Immature natural killer cell (primary cell): Measurements from ENCODE around the gene GEN1. TPM values are rescaled to one million over a fixed set of nuclear protein-coding genes. Genes with fewer than 3 reads are reported as not detected.

Experiments used
- DNase-seq, 3 donors: peaks; one replicate each; pipeline ENCODE4 v3.0.0; 2022; ENCODE audit warnings: mixed read lengths in 1 of 3
- H3K27ac Mint-ChIP-seq, 6 donors: one replicate each; pipeline ENCODE4 v1.8.0; 2020; ENCODE audit warnings: mixed read lengths in 6 of 6, mild to moderate bottlenecking in 5 of 6, inconsistent platforms in 4 of 6, moderate library complexity in 3 of 6
- H3K27me3 Mint-ChIP-seq, 3 donors: one replicate each; pipeline ENCODE4 v1.8.0; 2020 to 2021; ENCODE audit warnings: low read depth in 3 of 3, mild to moderate bottlenecking in 3 of 3, mixed read lengths in 3 of 3, moderate library complexity in 3 of 3, inconsistent platforms in 1 of 3
- H3K36me3 Mint-ChIP-seq, 3 donors: one replicate each; pipeline ENCODE4 v1.8.0; 2020; ENCODE audit warnings: mixed read lengths in 3 of 3, inconsistent platforms in 2 of 3, mild to moderate bottlenecking in 2 of 3
- H3K4me1 Mint-ChIP-seq, 2 donors: one replicate each; pipeline ENCODE4 v1.8.0; 2020; ENCODE audit warnings: inconsistent platforms in 2 of 2, mild to moderate bottlenecking in 2 of 2, mixed read lengths in 2 of 2, moderate library complexity in 1 of 2
- H3K4me3 Mint-ChIP-seq, 5 donors: one replicate each; pipeline ENCODE4 v1.8.0; 2020; ENCODE audit warnings: mild to moderate bottlenecking in 5 of 5, mixed read lengths in 5 of 5, inconsistent platforms in 3 of 5, moderate library complexity in 3 of 5
- H3K9me3 Mint-ChIP-seq, 6 donors: one replicate each; pipeline ENCODE4 v1.8.0; 2020; ENCODE audit warnings: mild to moderate bottlenecking in 6 of 6, mixed read lengths in 6 of 6, inconsistent platforms in 4 of 6, moderate library complexity in 3 of 6
- polyA plus RNA-seq, 3 donors: library from polyadenylated mRNA; unstranded; fragments of 300-500 nt; fragmentation: Illumina TruSeq; gene quantifications; one replicate each; pipeline ENCODE4 v1.2.3, GENCODE V29; 2021

The GEN1 gene
- polyA plus RNA-seq, 3 donors from 2014 or later: 2.3 TPM; not detected in 2

DNA sequence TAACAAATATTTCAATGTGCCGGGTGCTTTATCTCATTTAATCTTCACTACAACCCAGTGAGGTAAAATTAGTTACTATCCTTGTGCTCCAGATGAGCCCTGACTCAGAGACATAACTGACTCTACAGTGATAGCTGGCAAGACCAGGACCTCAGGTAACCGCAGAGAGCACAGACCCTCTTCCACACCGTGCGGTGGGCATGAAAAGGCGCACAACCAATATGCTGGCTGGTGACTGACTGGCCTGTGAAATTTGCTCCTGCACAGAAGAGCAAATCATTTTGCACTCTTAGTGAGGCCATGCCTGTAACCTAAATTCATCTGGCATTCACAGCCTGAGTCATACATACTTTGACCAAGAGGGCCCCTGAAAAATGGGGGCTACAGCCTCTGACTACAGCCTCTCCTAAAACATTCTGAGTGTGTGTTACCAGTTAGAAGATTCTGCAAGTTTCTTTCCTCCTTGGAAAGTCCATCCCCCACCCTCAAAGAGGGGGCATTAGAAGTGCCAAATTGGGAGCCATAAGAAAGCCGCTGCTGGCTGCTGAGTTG lies 39.9 kb downstream of the GEN1 start:
- DNase-seq: no peak
- no peaks in the 10 kb centered on the region for H3K4me1 Mint-ChIP-seq
- peaks cover 0 to 1% (median 0%) of the 10 kb centered on the region in 6 donors for H3K9me3 Mint-ChIP-seq
- peaks cover 2 to 11% (median 7%) of the 10 kb centered on the region in 3 donors for H3K27me3 Mint-ChIP-seq
- no peaks in the 10 kb centered on the region for H3K36me3 Mint-ChIP-seq
- no peak overlapping the region for H3K27ac Mint-ChIP-seq
- no peak overlapping the region for H3K4me3 Mint-ChIP-seq

DNA sequence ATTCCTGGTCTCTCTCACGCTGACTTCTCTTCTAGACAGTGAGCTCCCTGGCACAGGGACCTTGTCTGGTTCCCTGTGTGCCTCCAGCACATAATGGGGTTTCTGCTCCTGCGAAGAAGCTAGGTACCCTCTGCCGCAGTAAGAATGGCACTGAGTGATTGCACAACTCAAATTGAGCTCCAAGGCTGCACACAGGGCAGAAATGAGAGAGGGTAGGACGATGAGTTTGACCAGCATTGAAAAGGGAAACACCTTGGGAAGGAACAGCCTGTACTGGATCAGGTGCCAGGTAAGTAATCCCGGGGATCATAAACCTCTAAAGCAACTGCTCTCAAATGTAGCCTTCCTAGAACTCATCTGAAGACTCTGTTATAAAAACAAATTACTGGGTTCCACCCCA lies 41.4 kb downstream of the GEN1 start:
- H3K9me3 Mint-ChIP-seq: no peaks in the 10 kb centered on the region
- no peak overlapping the region for H3K27ac Mint-ChIP-seq
- H3K36me3 Mint-ChIP-seq: no peaks in the 10 kb centered on the region
- no peak for DNase-seq
- H3K4me3 Mint-ChIP-seq: no peak overlapping the region
- peaks cover 3 to 13% (median 7%) of the 10 kb centered on the region in 3 donors for H3K27me3 Mint-ChIP-seq
- no peaks in the 10 kb centered on the region for H3K4me1 Mint-ChIP-seq

DNA sequence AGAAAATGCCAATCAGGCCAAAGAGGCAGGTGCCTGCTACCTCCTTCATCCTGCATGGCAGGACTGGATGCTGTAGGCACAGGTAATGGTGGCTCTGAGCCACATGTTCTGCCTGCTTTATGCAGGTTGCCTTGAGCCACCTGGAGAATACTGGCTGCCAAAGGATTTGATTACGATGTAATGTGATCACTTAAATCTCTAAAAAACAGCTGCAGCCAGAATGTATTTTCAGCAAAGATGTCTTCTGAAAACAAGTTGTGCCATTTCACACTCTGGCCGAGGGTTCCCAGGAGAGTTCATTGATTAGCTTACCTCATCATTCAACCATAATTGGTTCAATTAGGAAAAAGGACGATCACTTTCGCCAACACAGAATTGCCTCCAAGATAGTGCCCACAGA lies 44.4 kb downstream of the GEN1 start:
- H3K27ac Mint-ChIP-seq: no peak overlapping the region
- no peak overlapping the region for H3K4me3 Mint-ChIP-seq
- H3K36me3 Mint-ChIP-seq: no peaks in the 10 kb centered on the region
- H3K27me3 Mint-ChIP-seq: peaks cover under 1 to 4% (median 3%) of the 10 kb centered on the region in 3 donors
- no peaks in the 10 kb centered on the region for H3K4me1 Mint-ChIP-seq
- no peak for DNase-seq
- H3K9me3 Mint-ChIP-seq: no peaks in the 10 kb centered on the region

DNA sequence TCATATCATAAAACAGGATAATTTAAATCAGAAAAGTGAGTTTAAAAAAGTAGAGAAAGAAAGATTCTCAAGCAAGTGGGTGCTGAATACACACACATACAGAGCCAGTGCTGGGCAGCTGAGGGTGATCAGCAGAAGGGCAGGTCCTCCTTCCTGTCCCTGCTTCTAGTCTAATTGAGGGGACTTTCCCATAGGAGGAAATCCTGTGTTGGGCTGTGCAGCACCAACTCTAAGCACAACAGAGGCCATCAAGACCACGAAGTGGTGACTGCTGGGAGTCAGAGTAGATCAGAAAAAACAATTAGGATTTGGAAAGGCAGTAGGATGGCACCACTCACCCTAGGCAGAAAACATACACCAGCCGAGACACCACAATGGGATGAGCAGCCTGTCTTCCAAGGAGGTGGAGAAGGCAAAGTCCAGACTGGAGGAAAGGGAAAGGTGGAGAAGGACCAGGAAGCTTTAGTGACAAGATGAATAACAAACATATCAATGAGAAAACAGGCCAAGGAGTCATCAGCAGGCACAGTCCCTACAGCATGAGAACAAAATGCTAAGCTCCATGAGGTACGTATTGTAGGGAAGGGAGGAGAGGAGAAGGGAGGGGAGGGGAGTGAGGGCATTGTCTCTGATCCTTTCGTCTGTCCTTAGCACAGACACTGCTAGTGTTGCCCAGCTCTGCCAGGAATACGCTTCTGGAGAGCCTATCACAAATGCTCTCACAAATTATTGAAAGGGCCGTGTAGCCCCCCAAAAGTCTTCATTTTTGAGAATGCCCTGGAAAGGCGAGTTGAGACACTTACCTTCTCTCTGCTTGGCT lies 45.6 kb downstream of the GEN1 start:
- H3K36me3 Mint-ChIP-seq: no peaks in the 10 kb centered on the region
- no peak for DNase-seq
- H3K4me3 Mint-ChIP-seq: no peak overlapping the region
- no peaks in the 10 kb centered on the region for H3K9me3 Mint-ChIP-seq
- H3K27ac Mint-ChIP-seq: no peak overlapping the region
- H3K27me3 Mint-ChIP-seq: peaks cover 0 to 5% (median 4%) of the 10 kb centered on the region in 3 donors
- H3K4me1 Mint-ChIP-seq: no peaks in the 10 kb centered on the region

DNA sequence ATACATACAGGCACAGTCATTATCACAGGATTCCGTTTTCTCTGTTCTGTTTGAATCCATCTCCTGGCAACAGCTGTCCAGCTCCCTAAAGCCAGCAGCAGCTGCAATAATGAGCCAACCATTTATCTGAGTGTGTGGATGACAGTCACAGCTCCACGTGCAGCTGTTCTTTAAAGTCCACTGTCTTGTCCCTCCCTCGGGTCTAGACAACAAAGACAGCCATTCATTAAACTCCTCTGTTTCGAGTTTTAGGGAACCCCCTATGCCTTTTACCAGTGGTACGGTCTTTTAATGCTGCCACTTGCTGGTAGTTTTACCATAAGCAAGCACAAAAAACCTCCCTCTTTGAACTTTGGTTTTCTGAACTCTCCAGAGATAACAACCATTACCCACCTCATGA lies 46.3 kb downstream of the GEN1 start:
- Mint-ChIP-seq H3K4me3 (no peak overlapping the region), H3K4me1 (no peaks in the 10 kb centered on the region), H3K36me3 (no peaks in the 10 kb centered on the region), H3K9me3 (no peaks in the 10 kb centered on the region), H3K27me3 (peaks cover 0 to 5% (median 4%) of the 10 kb centered on the region in 3 donors), H3K27ac (no peak overlapping the region)
- no peak for DNase-seq

DNA sequence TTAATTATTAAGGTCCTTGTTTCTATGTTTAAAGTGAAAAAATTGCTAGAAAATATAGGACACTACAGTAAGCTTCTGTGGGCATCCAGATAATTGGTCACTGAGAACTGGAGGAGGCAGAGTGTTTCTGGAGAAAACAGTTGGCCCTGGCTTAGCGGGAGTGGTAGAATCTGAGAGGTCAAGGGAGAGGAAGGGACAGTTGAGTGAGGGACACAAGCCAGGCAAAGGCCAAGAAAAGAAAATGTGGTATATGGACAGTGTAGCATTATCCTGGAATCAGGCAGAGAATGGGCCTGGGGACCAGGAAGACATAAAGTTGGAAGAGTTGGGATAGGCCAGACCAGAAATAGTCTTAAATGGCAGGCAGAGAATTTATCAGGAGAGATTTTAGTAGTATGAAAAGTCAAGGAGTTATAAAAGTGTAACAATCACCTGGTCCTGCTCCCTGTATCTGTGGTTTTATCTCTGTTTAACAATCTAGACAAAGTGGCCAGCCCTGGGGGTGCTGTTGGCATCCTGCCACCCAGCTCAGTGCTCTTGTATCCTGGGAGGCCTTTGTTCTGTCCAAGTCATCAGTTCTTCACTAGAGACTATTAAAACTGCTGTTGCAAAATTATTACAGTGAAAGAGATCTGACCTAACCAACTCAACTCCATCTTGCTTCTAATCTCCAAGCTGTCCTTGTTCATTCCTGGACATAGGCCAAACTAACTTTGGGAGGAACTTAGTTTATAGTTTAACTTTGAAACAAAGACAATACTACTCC lies 46.9 kb downstream of the GEN1 start:
- Mint-ChIP-seq H3K36me3 (no peaks in the 10 kb centered on the region), H3K4me3 (no peak overlapping the region), H3K4me1 (no peaks in the 10 kb centered on the region), H3K9me3 (no peaks in the 10 kb centered on the region), H3K27me3 (peaks cover 0 to 5% (median 4%) of the 10 kb centered on the region in 3 donors), H3K27ac (no peak overlapping the region)
- DNase-seq: no peak

DNA sequence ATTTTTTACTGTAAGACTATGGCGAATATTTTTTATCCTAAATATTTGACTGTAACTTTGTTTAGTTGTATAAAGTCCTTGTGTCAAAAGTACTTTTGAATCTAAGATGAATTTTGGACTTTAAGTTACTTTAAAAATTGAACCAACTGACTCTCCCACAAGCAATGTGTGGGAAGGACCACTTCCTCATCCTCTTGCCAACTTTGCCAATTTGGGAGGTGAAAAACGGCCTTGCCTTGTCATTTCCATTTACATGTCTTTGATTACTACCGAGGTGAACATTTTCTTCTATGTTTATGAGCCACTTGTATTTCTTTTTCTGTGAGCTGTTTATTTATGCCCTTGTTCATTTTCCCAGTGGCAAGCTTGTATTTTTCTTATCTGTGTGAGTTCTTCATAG lies 49.6 kb downstream of the GEN1 start:
- Mint-ChIP-seq H3K27me3 (peaks cover 2 to 6% (median 6%) of the 10 kb centered on the region in 3 donors), H3K4me1 (no peaks in the 10 kb centered on the region), H3K27ac (no peak overlapping the region), H3K36me3 (no peaks in the 10 kb centered on the region), H3K9me3 (no peaks in the 10 kb centered on the region), H3K4me3 (no peak overlapping the region)
- no peak for DNase-seq

DNA sequence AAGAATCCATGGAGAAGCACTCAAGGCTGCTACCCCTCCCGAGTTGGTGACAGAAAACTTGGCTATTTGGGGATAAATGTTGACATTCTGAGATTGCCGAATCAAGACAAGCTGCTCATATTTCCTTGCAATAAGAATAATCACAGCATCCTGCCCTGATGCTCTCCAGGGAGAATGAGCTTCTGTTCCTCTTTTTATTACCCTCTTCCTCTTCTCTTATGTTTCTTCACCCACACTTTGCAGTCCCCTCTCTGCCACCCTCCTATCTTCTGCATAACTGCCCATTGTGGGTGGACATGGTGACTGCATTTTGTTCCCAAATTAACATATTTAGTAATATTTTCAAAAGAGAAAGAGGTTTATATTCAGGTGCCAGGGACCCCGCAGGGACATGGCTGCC lies 50.4 kb downstream of the GEN1 start:
- H3K27ac Mint-ChIP-seq: no peak overlapping the region
- H3K27me3 Mint-ChIP-seq: peaks cover under 1 to 6% (median 4%) of the 10 kb centered on the region in 3 donors
- H3K4me1 Mint-ChIP-seq: no peaks in the 10 kb centered on the region
- no peaks in the 10 kb centered on the region for H3K9me3 Mint-ChIP-seq
- H3K36me3 Mint-ChIP-seq: no peaks in the 10 kb centered on the region
- DNase-seq: no peak
- H3K4me3 Mint-ChIP-seq: no peak overlapping the region

DNA sequence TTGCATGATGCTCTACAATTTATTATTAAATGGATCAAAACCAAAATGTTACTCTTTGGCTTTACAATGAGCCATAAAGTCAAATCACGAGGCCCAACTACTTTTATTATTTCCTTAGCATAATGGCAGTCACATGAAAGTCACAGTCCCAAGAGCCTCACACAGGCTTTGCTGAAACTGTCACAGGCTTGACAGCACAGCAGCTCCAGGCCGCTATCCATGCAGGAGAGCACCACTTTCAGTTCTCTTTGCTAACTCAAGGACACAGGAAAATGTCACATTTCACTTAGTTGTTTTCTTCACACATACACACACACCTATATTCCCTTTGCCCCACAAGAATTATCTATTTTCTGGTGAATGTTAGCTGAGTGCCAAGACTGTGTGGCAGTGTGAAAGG lies 51.2 kb downstream of the GEN1 start:
- H3K4me3 Mint-ChIP-seq: no peak overlapping the region
- DNase-seq: no peak
- no peaks in the 10 kb centered on the region for H3K36me3 Mint-ChIP-seq
- peaks cover 3 to 6% (median 3%) of the 10 kb centered on the region in 3 donors for H3K27me3 Mint-ChIP-seq
- H3K9me3 Mint-ChIP-seq: no peaks in the 10 kb centered on the region
- H3K4me1 Mint-ChIP-seq: no peaks in the 10 kb centered on the region
- no peak overlapping the region for H3K27ac Mint-ChIP-seq

DNA sequence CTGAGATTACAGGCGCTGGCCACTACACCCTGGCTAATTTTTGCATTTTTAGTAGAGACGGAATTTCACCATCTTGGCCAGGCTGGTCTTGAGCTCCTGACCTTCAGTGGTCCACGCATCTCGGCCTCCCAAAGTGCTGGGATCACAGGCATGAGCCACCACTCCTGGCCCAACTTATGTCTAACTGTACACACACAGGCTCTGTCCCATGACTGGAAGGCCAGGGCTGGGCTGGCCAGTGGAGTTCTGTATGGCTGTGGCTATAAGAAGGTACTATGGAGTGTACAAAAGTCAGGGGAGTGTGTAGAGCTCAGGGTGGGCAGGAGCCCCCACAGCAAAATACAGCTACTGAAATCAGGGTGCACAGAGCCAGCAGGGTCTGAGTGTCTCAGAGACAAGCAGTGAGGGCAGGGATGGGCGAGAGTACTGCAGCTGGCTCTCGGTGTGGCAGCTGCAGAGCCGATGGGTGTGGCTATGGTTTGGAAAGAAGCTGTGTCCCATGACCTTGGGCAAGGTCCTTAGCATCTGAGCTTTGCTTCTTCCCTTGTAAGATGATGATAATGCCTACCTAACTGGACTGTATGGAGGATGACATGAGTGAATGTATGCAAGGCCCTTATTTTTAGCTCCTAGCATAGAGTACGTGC lies 51.9 kb downstream of the GEN1 start:
- no peaks in the 10 kb centered on the region for H3K9me3 Mint-ChIP-seq

DNA sequence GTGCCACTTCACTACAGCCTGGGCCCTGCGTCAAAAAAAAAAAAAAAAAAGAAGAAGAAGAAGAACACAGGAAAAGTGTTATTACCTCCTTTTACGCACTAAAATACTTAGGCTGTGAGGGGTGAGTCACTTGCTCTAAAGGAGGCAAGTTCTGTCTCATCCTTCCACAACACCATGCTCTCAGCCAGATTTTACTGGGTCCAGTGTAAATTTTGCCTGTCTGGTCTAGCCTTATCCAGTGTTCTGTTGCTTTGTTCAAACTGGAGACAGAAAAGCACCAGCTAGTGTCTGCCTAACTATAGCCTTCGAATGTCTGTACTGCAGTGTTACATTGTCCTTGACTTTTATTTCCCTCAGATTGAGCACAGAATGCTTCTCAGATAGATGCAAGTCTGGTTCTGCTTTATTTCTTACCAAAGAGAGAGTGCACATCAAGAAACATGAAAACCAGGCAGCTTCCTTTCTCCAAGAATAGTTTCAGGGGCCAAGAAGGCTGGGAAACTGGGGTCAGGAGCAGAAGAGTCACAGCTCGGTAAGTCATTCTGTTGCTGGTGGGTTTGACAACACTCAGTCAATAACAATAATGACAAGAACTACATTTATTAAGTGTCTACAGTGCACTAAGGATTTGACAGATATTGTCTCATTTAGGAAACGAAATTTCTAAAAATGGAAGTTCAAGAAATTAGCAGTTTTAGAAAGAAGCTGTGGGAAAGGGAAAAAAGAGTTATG lies 59.2 kb downstream of the GEN1 start:
- no peaks in the 10 kb centered on the region for H3K36me3 Mint-ChIP-seq
- no peak overlapping the region for H3K4me3 Mint-ChIP-seq
- no peak for DNase-seq
- H3K27me3 Mint-ChIP-seq: peaks cover 3 to 7% (median 6%) of the 10 kb centered on the region in 3 donors
- no peaks in the 10 kb centered on the region for H3K9me3 Mint-ChIP-seq
- no peak overlapping the region for H3K27ac Mint-ChIP-seq
- H3K4me1 Mint-ChIP-seq: no peaks in the 10 kb centered on the region

More for the DNA sequence above, 51.9 kb downstream of the GEN1 start:
- no peak for DNase-seq
- Mint-ChIP-seq H3K4me3 (no peak overlapping the region), H3K36me3 (no peaks in the 10 kb centered on the region), H3K27ac (no peak overlapping the region), H3K27me3 (peaks cover 3 to 7% (median 3%) of the 10 kb centered on the region in 3 donors), H3K4me1 (no peaks in the 10 kb centered on the region)

DNA sequence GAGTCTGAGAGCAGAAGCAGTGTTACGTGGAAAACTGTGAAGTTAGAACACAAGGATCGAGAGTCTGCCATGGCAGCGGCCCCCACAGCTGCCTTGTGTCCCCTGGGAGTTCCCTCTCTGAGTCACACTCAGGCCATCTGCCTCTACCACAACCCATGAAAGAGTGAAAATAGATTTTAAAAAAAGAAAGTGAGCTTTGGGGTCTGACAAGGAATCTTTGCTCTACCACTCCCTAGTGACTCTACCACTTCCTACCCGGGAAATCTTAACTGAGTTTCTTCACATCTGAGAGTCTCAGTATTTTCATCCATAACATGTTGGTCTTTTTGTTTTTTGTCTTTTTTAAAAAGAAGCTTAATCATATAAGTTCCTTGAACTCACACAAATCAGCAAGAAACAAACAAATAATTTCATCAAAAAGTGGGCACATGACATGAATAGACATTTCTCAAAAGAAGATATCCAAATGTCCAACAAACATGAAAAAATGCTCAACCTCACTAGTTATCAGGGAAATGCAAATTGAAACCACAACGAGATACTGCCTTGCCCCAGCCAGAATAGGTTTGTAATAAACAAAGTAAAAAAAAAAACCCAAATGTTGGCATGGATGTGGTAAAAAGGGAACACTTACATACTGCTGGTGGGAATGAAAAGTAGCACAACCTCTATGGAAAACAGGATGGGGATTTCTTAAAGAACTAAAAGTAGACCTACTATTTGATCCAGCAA lies 60.0 kb downstream of the GEN1 start:
- Mint-ChIP-seq H3K9me3 (no peaks in the 10 kb centered on the region), H3K4me1 (no peaks in the 10 kb centered on the region), H3K36me3 (no peaks in the 10 kb centered on the region), H3K27me3 (peaks cover 3 to 7% (median 4%) of the 10 kb centered on the region in 3 donors), H3K4me3 (no peak overlapping the region), H3K27ac (no peak overlapping the region)
- no peak for DNase-seq

DNA sequence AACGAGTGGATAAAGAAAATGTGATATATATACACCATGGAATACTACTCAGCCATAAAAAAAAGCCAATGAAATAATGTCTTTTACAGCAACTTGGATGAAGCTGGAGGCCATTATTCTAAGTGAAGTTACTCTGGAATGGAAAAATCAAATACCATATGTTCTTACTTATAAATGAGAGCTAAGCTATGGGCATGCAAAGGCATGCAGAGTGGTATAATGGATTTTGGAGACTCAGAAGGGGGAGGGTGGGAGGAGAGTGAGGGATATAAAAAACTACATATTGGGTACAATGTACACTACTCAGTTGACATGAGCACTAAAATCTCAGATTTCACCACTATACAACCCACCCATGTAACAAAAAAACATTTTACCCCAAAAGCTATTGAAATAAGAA lies 60.7 kb downstream of the GEN1 start:
- Mint-ChIP-seq H3K4me1 (no peaks in the 10 kb centered on the region), H3K36me3 (no peaks in the 10 kb centered on the region), H3K27ac (no peak overlapping the region), H3K4me3 (no peak overlapping the region), H3K9me3 (no peaks in the 10 kb centered on the region), H3K27me3 (peaks cover 3 to 5% (median 5%) of the 10 kb centered on the region in 3 donors)
- DNase-seq: no peak
